Naive thymus-derived CD4-positive, alpha-beta T cell (primary cell): Measurements from ENCODE around the gene PSD4. TPM values are rescaled to one million over a fixed set of nuclear protein-coding genes. Genes with fewer than 3 reads are reported as not detected.

ENCODE experiments used
- ATAC-seq: fragments of 150-1000 bp; cut with Tn5 transposase; 2 replicates; pipeline ENCODE4 v1.10.0; 2021; ENCODE audit warnings: mild to moderate bottlenecking, moderate library complexity
- CTCF ChIA-PET: fragments of 350-600 bp; sonication (Branson Sonifier 250); formaldehyde crosslinking; loops from one replicate; lab custom pipeline; 2021; ENCODE audit warnings: antibody characterized with exemption; lab: Charles Lee
- POLR2A ChIA-PET: fragments of 350-600 bp; sonication (Branson Sonifier 250); formaldehyde crosslinking; loops from one replicate; lab custom pipeline; 2021; ENCODE audit warnings: antibody characterized with exemption, inconsistent platforms; lab: Charles Lee
- DNase-seq, 9 donors: peaks; one replicate each; pipeline versions ENCODE4 v3.0.0 to v3.0.0-alpha.2; 2020 to 2022; ENCODE audit warnings: mixed read lengths in 1 of 9
- H3K27ac ChIP-seq: one replicate; pipeline ENCODE4 v1.7.0; 2013; ENCODE audit warnings: mild to moderate bottlenecking, low read depth, low read length, moderate library complexity
- H3K27me3 ChIP-seq, 2 donors: one replicate each; pipeline ENCODE4 v1.7.0; 2013; ENCODE audit warnings: low read length in 2 of 2, mild to moderate bottlenecking in 2 of 2, moderate library complexity in 2 of 2; ENCODE audit not compliant: control insufficient read depth in 2 of 2, insufficient read depth in 2 of 2
- H3K36me3 ChIP-seq, 3 experiments: 1 replicate in 2 of 3; 2 replicates in 1 of 3; pipeline ENCODE4 v1.7.0; 2013; ENCODE audit warnings: low read length in 3 of 3, mild to moderate bottlenecking in 3 of 3, moderate library complexity in 1 of 3; ENCODE audit not compliant: insufficient read depth in 3 of 3, control insufficient read depth in 2 of 3
- H3K4me1 ChIP-seq, 2 donors: one replicate each; pipeline ENCODE4 v1.7.0; 2013; ENCODE audit warnings: low read length in 2 of 2, mild to moderate bottlenecking in 2 of 2, moderate library complexity in 1 of 2; ENCODE audit not compliant: control insufficient read depth in 2 of 2, insufficient read depth in 2 of 2
- H3K4me3 ChIP-seq: 2 replicates; pipeline ENCODE4 v1.7.0; 2013; ENCODE audit warnings: mild to moderate bottlenecking, low read length
- H3K9me3 ChIP-seq, 3 experiments: 1 replicate in 2 of 3; 2 replicates in 1 of 3; pipeline ENCODE4 v1.7.0; 2013; ENCODE audit warnings: low read length in 3 of 3; ENCODE audit not compliant: control insufficient read depth in 2 of 3
- H3K27ac Mint-ChIP-seq, 9 donors: one replicate each; pipeline ENCODE4 v1.8.0; 2020 to 2022; ENCODE audit warnings: mixed read lengths in 9 of 9, mild to moderate bottlenecking in 8 of 9, moderate library complexity in 5 of 9, inconsistent platforms in 2 of 9
- H3K27me3 Mint-ChIP-seq, 5 donors: one replicate each; pipeline ENCODE4 v1.8.0; 2021 to 2022; ENCODE audit warnings: mixed read lengths in 5 of 5, mild to moderate bottlenecking in 1 of 5
- H3K36me3 Mint-ChIP-seq, 5 donors: one replicate each; pipeline ENCODE4 v1.8.0; 2020 to 2022; ENCODE audit warnings: mixed read lengths in 5 of 5, mild to moderate bottlenecking in 3 of 5, inconsistent platforms in 1 of 5
- H3K4me1 Mint-ChIP-seq, 7 donors: one replicate each; pipeline ENCODE4 v1.8.0; 2020 to 2022; ENCODE audit warnings: mixed read lengths in 7 of 7, mild to moderate bottlenecking in 3 of 7, inconsistent platforms in 1 of 7
- H3K4me3 Mint-ChIP-seq, 10 donors: one replicate each; pipeline ENCODE4 v1.8.0; 2020 to 2022; ENCODE audit warnings: mild to moderate bottlenecking in 10 of 10, mixed read lengths in 10 of 10, moderate library complexity in 6 of 10, inconsistent platforms in 2 of 10
- H3K9me3 Mint-ChIP-seq, 11 donors: one replicate each; pipeline ENCODE4 v1.8.0; 2020 to 2022; ENCODE audit warnings: mixed read lengths in 11 of 11, mild to moderate bottlenecking in 4 of 11, inconsistent platforms in 1 of 11, moderate library complexity in 1 of 11
- intact Hi-C, 2 donors: fragments of 100-400 bp; cut with micrococcal nuclease; formaldehyde crosslinking; loops; one replicate each; pipeline ENCODE4 v1.15.1; 2023
- polyA plus RNA-seq, 2 donors: library from polyadenylated mRNA; unstranded; fragments of 300-500 nt; fragmentation: Illumina TruSeq; gene quantifications; one replicate each; pipeline ENCODE4 v1.2.3, GENCODE V29; 2021
- total RNA-seq, 6 experiments: library from RNA in 5 of 6; stranded (reverse) in 5 of 6; gene quantifications; 1 replicate in 5 of 6; 2 replicates in 1 of 6; pipeline ENCODE4 v1.2.3 and lab custom pipeline; 2021 to 2026

Gene PSD4
- total and polyA plus RNA-seq, 7 experiments from 2014 or later = 28.0 to 399 (median 112) TPM

- Mint-ChIP-seq H3K27me3 (no peaks in the 10 kb centered on the region), H3K9me3 (peaks cover 0 to 10% (median 0%) of the 10 kb centered on the region in 11 donors), H3K27ac (peak overlapping the region; percentile 43 to 94 (median 87)), H3K4me1 (peaks cover 32 to 58% (median 51%) of the 10 kb centered on the region in 7 donors), H3K4me3 (peak overlapping the region in 5 of 10 donors; percentile 3 to 63 (median 33)), H3K36me3 (peaks cover 0 to 7% (median 0%) of the 10 kb centered on the region in 5 donors)
- DNase-seq (peak; percentile 53 to 84 (median 71)), ATAC-seq (peak; percentile 81)
- H3K4me1 ChIP-seq = peaks cover 40 to 46% of the 10 kb centered on the region in 2 donors
- intact Hi-C loops = loop anchor here (1.0 to 5.0 kb wide), 5 partner anchors 45 to 143 kb away; no protein-coding TSS in a partner anchor
- no peaks in the 10 kb centered on the region for H3K36me3 ChIP-seq
- CTCF ChIA-PET = interaction anchor here (1.1 to 4.7 kb wide), 5 partner anchors 44 to 141 kb away, joined by 4 to 45 read pairs (median 4); no protein-coding TSS in a partner anchor
- POLR2A ChIA-PET = interaction anchor here (1.4 kb wide), 1 partner anchor 70 kb away, joined by 4 read pairs; no protein-coding TSS in a partner anchor
- no peaks in the 10 kb centered on the region for H3K9me3 ChIP-seq
- H3K4me3 ChIP-seq = no peak overlapping the region
- no peaks in the 10 kb centered on the region for H3K27me3 ChIP-seq
- H3K27ac ChIP-seq = peak overlapping the region; percentile 6
Observed at GRCh38 chr2:113248997-113249770, 75.4 kb downstream of the PSD4 start.

GRCh38 chr2:113251118-113251517 lies 77.3 kb downstream of the PSD4 start:
- Histone ChIP-seq H3K9me3 (no peaks in the 10 kb centered on the region), H3K27ac (peak overlapping the region; percentile 56), H3K36me3 (no peaks in the 10 kb centered on the region), H3K4me1 (peaks cover 46 to 63% of the 10 kb centered on the region in 2 donors), H3K4me3 (peak overlapping the region; percentile 19), H3K27me3 (no peaks in the 10 kb centered on the region)
- Mint-ChIP-seq H3K36me3 (peaks cover 0 to 20% (median 0%) of the 10 kb centered on the region in 5 donors), H3K27ac (peak overlapping the region; percentile 75 to 94 (median 89)), H3K4me3 (peak overlapping the region; percentile 50 to 80 (median 77)), H3K27me3 (peaks cover 0 to 7% (median 0%) of the 10 kb centered on the region in 5 donors), H3K4me1 (peaks cover 44 to 75% (median 71%) of the 10 kb centered on the region in 7 donors), H3K9me3 (peaks cover 0 to 10% (median 0%) of the 10 kb centered on the region in 11 donors)
- intact Hi-C loops = no loop called here
- CTCF ChIA-PET = interaction anchor here (0.6 to 4.7 kb wide), 5 partner anchors 21 to 625 kb away, joined by 3 to 45 read pairs (median 4); no protein-coding TSS in a partner anchor
- ATAC-seq (peak; percentile 46), DNase-seq (peak in 8 of 9 donors; percentile 38 to 53 (median 47))
- POLR2A ChIA-PET = interaction anchor here (0.7 to 1.6 kb wide), 5 partner anchors 14 to 113 kb away, joined by 3 to 8 read pairs (median 4); no protein-coding TSS in a partner anchor

- peaks cover 49 to 85% (median 80%) of the 10 kb centered on the region in 7 donors for H3K4me1 Mint-ChIP-seq
- Histone ChIP-seq H3K4me1 (peaks cover 47 to 69% of the 10 kb centered on the region in 2 donors), H3K36me3 (no peaks in the 10 kb centered on the region), H3K27me3 (no peaks in the 10 kb centered on the region), H3K4me3 (peak overlapping the region; percentile 19), H3K27ac (peak overlapping the region; percentile 56), H3K9me3 (no peaks in the 10 kb centered on the region)
- DNase-seq (no peak), ATAC-seq (no peak)
- H3K36me3 Mint-ChIP-seq = peaks cover 0 to 21% (median 0%) of the 10 kb centered on the region in 5 donors
- ChIA-PET POLR2A (interaction anchor here (0.8 to 1.6 kb wide), 4 partner anchors 12 to 114 kb away, joined by 3 to 8 read pairs (median 4); no protein-coding TSS in a partner anchor), CTCF (interaction anchor here (1.2 to 4.7 kb wide), 5 partner anchors 47 to 124 kb away, joined by 3 to 45 read pairs (median 6); no protein-coding TSS in a partner anchor)
- intact Hi-C loops = no loop called here
- peaks cover 0 to 9% (median 0%) of the 10 kb centered on the region in 5 donors for H3K27me3 Mint-ChIP-seq
- peak overlapping the region; percentile 13 to 78 (median 64) for H3K4me3 Mint-ChIP-seq
- peak overlapping the region; percentile 70 to 95 (median 89) for H3K27ac Mint-ChIP-seq
- peaks cover 0 to 10% (median 0%) of the 10 kb centered on the region in 11 donors for H3K9me3 Mint-ChIP-seq
Observed at GRCh38 chr2:113252047-113252590, 78.3 kb downstream of the PSD4 start.

- DNase-seq (no peak), ATAC-seq (no peak)
- intact Hi-C loops = no loop called here
- Mint-ChIP-seq H3K4me1 (peaks cover 60 to 95% (median 93%) of the 10 kb centered on the region in 7 donors), H3K27me3 (peaks cover 0 to 13% (median 0%) of the 10 kb centered on the region in 5 donors), H3K27ac (peak overlapping the region; percentile 70 to 95 (median 89)), H3K36me3 (peaks cover 0 to 26% (median 0%) of the 10 kb centered on the region in 5 donors), H3K4me3 (peak overlapping the region; percentile 14 to 78 (median 66)), H3K9me3 (peaks cover 0 to 10% (median 0%) of the 10 kb centered on the region in 11 donors)
- Histone ChIP-seq H3K36me3 (no peaks in the 10 kb centered on the region), H3K4me3 (no peak overlapping the region), H3K27ac (no peak overlapping the region), H3K4me1 (peaks cover 47 to 77% of the 10 kb centered on the region in 2 donors), H3K9me3 (no peaks in the 10 kb centered on the region), H3K27me3 (no peaks in the 10 kb centered on the region)
- ChIA-PET CTCF (interaction anchor here (1.4 to 2.3 kb wide), 3 partner anchors 14 to 115 kb away, joined by 3 to 6 read pairs (median 6); no protein-coding TSS in a partner anchor), POLR2A (interaction anchor here (0.6 to 0.8 kb wide), 2 partner anchors 18 to 20 kb away, joined by 3 read pairs; no protein-coding TSS in a partner anchor)
Observed at GRCh38 chr2:113253453-113253852, 79.7 kb downstream of the PSD4 start.

- no peak for ATAC-seq
- H3K27me3 Mint-ChIP-seq = peaks cover 0 to 15% (median 0%) of the 10 kb centered on the region in 5 donors
- Histone ChIP-seq H3K4me3 (no peak overlapping the region), H3K27ac (no peak overlapping the region), H3K36me3 (no peaks in the 10 kb centered on the region), H3K27me3 (no peaks in the 10 kb centered on the region), H3K4me1 (peaks cover 37 to 68% of the 10 kb centered on the region in 2 donors), H3K9me3 (no peaks in the 10 kb centered on the region)
- H3K9me3 Mint-ChIP-seq = peaks cover 0 to 10% (median 0%) of the 10 kb centered on the region in 11 donors
- peaks cover 58 to 92% (median 87%) of the 10 kb centered on the region in 7 donors for H3K4me1 Mint-ChIP-seq
- H3K4me3 Mint-ChIP-seq = peak overlapping the region in 8 of 10 donors; percentile 7 to 72 (median 54)
- peak overlapping the region; percentile 7 to 94 (median 83) for H3K27ac Mint-ChIP-seq
- H3K36me3 Mint-ChIP-seq = peaks cover 0 to 28% (median 0%) of the 10 kb centered on the region in 5 donors
- DNase-seq = peak in 3 of 9 donors; percentile 23 to 38 (median 37)
- ChIA-PET CTCF (interaction anchor here (1.1 to 2.3 kb wide), 2 partner anchors 51 to 115 kb away, joined by 4 to 6 read pairs; no protein-coding TSS in a partner anchor), POLR2A (interaction anchor here (0.7 to 1.8 kb wide), 6 partner anchors 18 to 99 kb away, joined by 3 to 8 read pairs (median 5); no protein-coding TSS in a partner anchor)
- intact Hi-C loops = no loop called here
Observed at GRCh38 chr2:113255140-113256070, 81.6 kb downstream of the PSD4 start.
